GM19193 (cell line): ENCODE data around the gene MED13L.

Source experiments
- POLR2A ChIP-seq: IDR thresholded peaks from 4 replicates; pipeline ENCODE4 v1.6.1; 2011; ENCODE audit not compliant: insufficient read depth, insufficient read length; ENCODE audit errors: extremely low read depth

MED13L gene

GRCh38 chr12:116266631-116267349, 10.7 kb downstream of the MED13L start:
- TF ChIP-seq POLR2A, result no peak

- no peak for TF ChIP-seq POLR2A
Observed at GRCh38 chr12:116266168-116266601, 11.3 kb downstream of the MED13L start.

DNA sequence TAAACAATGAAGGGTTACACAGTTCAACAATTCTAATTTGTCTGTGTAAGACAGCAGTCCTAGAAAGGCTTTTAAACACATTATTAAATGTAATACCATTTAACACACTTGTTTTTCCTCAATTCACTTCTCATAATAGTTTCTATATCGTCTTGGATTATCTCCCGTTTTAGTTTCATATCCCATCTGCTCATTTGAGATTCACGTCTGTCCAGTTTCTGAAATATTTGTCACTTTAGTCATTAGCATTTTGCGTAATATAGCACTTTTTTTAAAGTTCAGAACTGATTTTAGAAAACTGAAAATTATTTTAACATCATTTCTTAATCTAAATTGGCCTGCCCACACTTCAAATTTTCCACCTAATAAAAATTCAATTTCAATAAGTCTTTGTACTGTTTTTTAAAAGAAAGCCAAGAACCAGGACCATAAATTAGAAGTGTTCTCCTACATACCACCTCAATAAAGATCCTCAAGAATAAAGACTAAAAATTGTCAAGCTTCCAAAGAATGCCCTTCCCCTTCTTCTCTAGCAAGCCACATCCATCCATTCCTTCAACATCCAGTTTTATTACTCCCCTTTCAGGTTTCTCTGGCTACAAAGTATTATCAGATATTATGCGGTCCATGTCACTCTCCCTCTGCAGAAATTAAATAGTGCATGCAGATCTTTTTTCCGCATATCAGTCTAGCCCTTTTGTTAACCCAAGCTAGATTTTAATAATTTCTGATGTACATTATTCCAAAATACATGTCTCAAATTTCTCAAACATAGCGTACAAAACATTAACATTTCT, 11.9 kb downstream of the MED13L start:
- no peak for TF ChIP-seq POLR2A

DNA sequence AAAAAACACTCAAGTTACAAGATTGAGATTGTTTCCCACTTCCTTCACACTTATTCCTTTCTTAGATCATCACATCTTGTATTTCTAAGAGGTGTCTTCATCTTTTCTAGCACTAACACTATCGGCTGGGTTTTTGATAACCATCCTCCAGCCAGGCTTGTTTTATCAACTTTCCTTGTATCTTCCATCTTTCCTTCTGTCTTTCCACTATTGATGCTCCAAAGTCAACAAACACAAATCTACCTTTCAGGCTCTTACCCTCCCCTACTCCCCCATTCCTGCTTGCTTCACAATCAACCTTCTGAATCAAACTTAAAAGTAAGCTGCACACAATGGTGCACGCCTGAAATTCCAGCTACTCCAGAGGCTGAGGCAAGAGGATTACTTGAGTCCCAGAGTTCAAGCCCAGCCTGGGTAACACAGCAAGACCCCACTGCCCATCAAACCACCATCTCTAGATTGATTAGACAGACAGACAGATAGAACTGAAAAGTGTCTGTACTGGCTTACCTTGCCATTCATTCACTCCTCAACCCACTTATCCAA, 12.9 kb downstream of the MED13L start:
- TF ChIP-seq POLR2A, result no peak

GRCh38 chr12:116263844-116264243, 13.6 kb downstream of the MED13L start:
- TF ChIP-seq POLR2A, result no peak

- no peak for TF ChIP-seq POLR2A
Observed at GRCh38 chr12:116263431-116263830, 14.1 kb downstream of the MED13L start.

DNA sequence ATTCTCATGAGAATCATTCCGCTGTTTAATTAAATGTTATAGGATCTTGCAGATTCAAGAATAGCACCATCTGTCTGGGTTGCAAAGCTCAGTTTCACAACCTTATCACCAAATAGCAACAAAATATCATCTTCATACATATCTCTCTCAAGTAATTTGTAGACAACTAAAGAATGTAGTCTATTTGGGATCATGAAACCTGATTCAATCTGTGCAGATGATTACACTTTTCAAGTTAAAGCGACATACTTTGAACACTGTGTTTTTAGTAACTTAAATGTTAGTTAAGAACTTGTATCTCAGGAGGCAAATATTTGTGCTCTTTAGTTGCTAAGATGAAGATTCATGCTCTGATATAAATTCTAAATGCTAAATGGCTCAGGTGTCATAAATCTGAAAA, 14.8 kb downstream of the MED13L start:
- no peak for TF ChIP-seq POLR2A

DNA sequence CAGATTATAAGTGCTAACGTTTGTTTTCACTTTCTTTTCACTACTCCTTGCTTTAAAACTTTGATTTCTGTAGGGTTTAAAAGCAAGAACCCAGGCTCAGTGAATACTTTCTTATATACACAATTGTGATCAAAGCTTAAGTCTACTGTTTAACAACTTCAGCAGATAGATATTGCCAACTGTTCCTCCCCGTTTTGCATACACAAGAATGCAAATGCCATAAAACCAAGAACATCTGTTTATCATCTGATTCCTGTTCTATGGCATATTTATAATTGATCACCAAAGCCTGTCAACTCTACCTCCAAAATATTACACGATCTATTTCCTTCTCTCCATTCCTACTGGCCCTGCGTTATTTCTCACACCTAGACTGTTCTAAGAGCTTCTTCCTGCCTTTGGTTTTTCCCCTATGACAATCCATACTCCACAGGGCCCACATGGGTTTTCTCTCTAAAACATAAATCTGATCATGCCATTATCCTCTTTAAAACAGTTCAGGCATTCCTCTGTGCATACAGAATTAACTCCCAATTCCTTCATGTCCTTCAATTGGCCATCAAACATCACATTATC, 15.9 kb downstream of the MED13L start:
- TF ChIP-seq POLR2A, result no peak

GRCh38 chr12:116259800-116260577, 17.5 kb downstream of the MED13L start:
- TF ChIP-seq POLR2A, result no peak

DNA sequence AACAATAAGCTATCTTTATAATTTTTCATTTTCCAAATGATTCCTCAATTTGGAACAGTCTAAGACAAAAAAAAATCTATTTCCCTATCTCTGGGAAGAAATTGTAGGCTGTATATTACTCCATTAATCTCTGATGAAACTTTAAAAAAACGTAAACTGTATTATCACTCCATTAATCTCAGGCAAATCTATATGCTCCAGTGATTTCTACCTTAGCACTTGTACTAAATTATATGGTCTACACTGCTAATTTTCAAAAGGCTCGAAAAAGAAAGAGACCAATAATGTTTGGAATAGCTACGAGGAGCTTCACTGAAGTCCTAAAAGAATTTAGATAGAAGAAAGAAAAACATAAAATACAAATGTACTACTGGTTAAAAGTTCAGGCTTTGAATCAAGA, 19.7 kb downstream of the MED13L start:
- TF ChIP-seq POLR2A, result no peak

DNA sequence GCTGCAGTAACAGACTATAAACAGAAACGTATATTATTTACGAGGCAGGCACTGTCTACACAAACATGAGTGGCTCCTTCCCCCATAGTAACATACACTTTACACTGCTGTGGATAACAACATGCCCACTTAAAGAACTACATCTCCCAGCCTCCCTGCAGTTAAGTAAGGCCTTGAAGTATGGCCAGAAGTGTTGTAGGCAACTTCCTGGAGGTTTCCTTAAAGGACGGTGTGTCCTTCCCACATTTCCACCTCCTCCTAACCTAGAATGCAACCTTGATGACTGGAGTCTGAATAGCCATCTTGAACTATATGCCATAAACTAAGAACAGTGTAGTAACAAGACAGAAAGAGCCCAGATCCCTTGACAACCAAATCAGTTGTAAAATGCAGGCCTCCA, 20.3 kb downstream of the MED13L start:
- TF ChIP-seq POLR2A, result no peak

DNA sequence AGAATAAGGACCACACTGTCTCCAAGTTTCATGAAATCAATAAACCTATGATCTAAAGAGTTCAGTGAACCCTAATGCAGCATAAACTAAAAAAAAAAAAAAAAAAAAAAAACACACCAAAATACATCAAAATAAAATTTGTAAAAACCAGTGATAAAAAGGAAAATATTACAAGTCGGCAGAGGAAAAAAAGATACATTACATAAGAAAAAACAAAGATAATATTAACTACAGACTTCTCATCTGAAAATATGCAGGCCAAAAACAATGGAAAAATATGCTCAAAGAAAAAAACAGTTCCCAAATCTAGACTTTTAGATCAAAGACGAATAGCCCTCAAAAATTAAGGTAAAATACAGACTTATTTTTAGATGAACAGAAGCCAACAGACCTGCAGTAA, 27.6 kb downstream of the MED13L start:
- TF ChIP-seq POLR2A, result no peak

DNA sequence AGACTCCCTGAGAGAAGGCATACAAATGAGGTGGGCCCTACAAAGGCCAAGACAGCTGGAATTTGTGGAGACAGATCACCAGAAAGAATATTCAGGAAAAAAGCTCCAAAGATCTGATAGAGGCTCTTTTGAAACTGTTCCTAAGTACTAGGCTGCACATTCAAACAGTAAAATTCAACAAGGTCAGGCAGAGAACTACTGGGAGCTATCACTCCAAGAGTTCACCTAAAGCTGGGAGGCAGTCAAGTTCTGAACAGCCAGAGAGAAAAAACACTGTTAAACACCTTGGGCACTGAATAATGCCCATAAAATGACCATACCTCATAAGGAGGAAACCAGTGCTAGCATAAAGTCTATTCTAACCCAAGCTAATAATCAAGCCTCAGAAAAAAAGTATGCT, 28.6 kb downstream of the MED13L start:
- TF ChIP-seq POLR2A, result no peak

DNA sequence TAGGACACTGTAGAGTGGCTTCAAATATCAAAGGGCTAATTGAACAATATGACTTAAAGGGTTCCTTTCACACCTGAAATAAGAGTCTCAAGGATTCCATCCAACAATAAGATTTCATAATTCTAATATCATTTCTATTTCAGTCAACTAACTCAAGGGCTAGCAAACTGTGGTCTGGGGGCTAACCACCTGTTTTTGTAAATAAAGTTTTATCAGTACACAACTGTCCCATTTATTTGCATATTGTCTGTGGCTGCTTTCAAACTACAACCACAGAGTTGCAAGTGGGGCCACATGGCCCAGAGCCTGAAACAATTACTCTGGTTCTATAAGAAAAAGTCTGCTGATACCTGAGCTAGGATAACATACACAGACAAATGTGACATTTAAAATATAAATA, 29.1 kb downstream of the MED13L start:
- TF ChIP-seq POLR2A, result no peak

- TF ChIP-seq POLR2A, result no peak
Observed at GRCh38 chr12:116247377-116247776, 30.1 kb downstream of the MED13L start.
